Testis (tissue), 2 donors: Measurements from ENCODE around the gene POP5.

ENCODE experiments used
- POLR2A ChIP-seq: fragments of 450-650 bp; IDR thresholded peaks from one replicate; pipeline ENCODE4 v1.6.1; 2017; ENCODE audit warnings: antibody characterized with exemption, mild to moderate bottlenecking, moderate library complexity
- TF ChIP-seq, protein P1 (sequence below), 3 experiments: fragments of 450-650 bp in 2 of 3; fragments of 200-600 bp in 1 of 3; sonication (generic) in 1 of 3; IDR thresholded peaks; one replicate each; pipeline ENCODE4 v1.5.1; 2016 to 2019; ENCODE audit warnings: antibody characterized with exemption in 3 of 3, mild to moderate bottlenecking in 2 of 3, moderate library complexity in 1 of 3

DNA sequence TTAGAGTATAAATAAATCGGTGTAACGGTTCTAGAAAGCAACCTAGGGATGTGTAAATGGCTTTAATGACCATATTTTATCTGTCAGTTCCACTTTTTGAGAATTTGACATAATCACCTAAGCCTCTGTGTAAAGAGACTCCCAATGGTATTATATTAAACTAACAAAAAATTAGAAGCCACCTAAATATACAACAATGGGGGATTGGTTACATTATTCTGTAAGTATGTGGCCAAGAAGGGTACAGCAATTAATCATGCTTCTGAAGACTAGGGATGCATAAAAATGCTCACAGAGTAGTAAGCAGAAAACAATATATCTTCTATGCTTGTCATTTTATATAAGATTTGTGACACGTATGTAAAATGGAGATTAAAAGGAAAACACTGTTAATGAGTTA lies 36.5 kb downstream of the POP5 start:
- TF ChIP-seq, protein P1, sequence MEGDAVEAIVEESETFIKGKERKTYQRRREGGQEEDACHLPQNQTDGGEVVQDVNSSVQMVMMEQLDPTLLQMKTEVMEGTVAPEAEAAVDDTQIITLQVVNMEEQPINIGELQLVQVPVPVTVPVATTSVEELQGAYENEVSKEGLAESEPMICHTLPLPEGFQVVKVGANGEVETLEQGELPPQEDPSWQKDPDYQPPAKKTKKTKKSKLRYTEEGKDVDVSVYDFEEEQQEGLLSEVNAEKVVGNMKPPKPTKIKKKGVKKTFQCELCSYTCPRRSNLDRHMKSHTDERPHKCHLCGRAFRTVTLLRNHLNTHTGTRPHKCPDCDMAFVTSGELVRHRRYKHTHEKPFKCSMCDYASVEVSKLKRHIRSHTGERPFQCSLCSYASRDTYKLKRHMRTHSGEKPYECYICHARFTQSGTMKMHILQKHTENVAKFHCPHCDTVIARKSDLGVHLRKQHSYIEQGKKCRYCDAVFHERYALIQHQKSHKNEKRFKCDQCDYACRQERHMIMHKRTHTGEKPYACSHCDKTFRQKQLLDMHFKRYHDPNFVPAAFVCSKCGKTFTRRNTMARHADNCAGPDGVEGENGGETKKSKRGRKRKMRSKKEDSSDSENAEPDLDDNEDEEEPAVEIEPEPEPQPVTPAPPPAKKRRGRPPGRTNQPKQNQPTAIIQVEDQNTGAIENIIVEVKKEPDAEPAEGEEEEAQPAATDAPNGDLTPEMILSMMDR (IDR thresholded peaks at IDR 0.05): no peak
- no peak for TF ChIP-seq POLR2A
